SK-N-SH treated with all-trans-retinoic acid at 6 μM for 48 hours (cell line): ENCODE data around the gene MRM3.

Source experiments
- ARNTL ChIP-seq: fragments of 450-650 bp; formaldehyde crosslinking; IDR thresholded peaks from 2 replicates; pipeline ENCODE4 v1.5.0; 2020; ENCODE audit warnings: low read depth, mild to moderate bottlenecking, moderate library complexity, borderline replicate concordance
- BACH2 ChIP-seq: fragments of 250-450 bp; sonication (Bioruptor Pico); IDR thresholded peaks from 2 replicates; pipeline ENCODE4 v1.9.0; 2021; ENCODE audit warnings: mild to moderate bottlenecking, borderline replicate concordance
- ESRRG ChIP-seq: fragments of 250-450 bp; sonication (Bioruptor Pico); IDR thresholded peaks from 2 replicates; pipeline ENCODE4 v1.6.1; 2021; ENCODE audit warnings: mild to moderate bottlenecking
- GLIS3 ChIP-seq: fragments of 250-450 bp; sonication (Bioruptor Pico); IDR thresholded peaks from 2 replicates; pipeline ENCODE4 v1.5.0; 2020; ENCODE audit warnings: mild to moderate bottlenecking, moderate library complexity
- RARB ChIP-seq: fragments of 250-450 bp; sonication (Bioruptor Pico); IDR thresholded peaks from 2 replicates; pipeline ENCODE4 v1.8.0; 2021; ENCODE audit warnings: mild to moderate bottlenecking, moderate library complexity
- SNAI2 ChIP-seq: fragments of 250-450 bp; sonication (Bioruptor Pico); IDR thresholded peaks from 2 replicates; pipeline ENCODE4 v1.5.0; 2020; ENCODE audit warnings: mild to moderate bottlenecking, moderate library complexity
- TCF4 ChIP-seq: fragments of 250-450 bp; sonication (Bioruptor Pico); IDR thresholded peaks from 2 replicates; pipeline ENCODE4 v1.8.0; 2021; ENCODE audit warnings: mild to moderate bottlenecking, moderate library complexity, borderline replicate concordance
- ZFP3 ChIP-seq: fragments of 250-450 bp; sonication (Bioruptor Pico); IDR thresholded peaks from 2 replicates; pipeline ENCODE4 v1.5.0; 2020; ENCODE audit warnings: mild to moderate bottlenecking, moderate library complexity
- ZFP30 ChIP-seq: fragments of 450-650 bp; formaldehyde crosslinking; IDR thresholded peaks from 2 replicates; pipeline ENCODE4 v1.5.0; 2022; ENCODE audit warnings: mild to moderate bottlenecking, moderate library complexity
- TF ChIP-seq, protein P1 (sequence below): fragments of 250-450 bp; sonication (Bioruptor Pico); IDR thresholded peaks from 2 replicates; pipeline ENCODE4 v1.5.1; 2020; ENCODE audit warnings: low read depth, mild to moderate bottlenecking, moderate library complexity
- TF ChIP-seq, protein P2 (sequence below): fragments of 250-450 bp; sonication (Bioruptor Pico); IDR thresholded peaks from 2 replicates; pipeline ENCODE4 v1.8.0; 2021; ENCODE audit warnings: low read depth, mild to moderate bottlenecking, moderate library complexity, borderline replicate concordance
- TF ChIP-seq, protein P3 (sequence below): fragments of 250-450 bp; sonication (Bioruptor Pico); IDR thresholded peaks from 2 replicates; pipeline ENCODE4 v1.8.0; 2020; ENCODE audit warnings: mild to moderate bottlenecking, moderate library complexity, borderline replicate concordance
- TF ChIP-seq, protein P4 (sequence below): fragments of 250-450 bp; sonication (Bioruptor Pico); IDR thresholded peaks from 2 replicates; pipeline ENCODE4 v1.5.0; 2020; ENCODE audit warnings: mild to moderate bottlenecking, moderate library complexity

DNA sequence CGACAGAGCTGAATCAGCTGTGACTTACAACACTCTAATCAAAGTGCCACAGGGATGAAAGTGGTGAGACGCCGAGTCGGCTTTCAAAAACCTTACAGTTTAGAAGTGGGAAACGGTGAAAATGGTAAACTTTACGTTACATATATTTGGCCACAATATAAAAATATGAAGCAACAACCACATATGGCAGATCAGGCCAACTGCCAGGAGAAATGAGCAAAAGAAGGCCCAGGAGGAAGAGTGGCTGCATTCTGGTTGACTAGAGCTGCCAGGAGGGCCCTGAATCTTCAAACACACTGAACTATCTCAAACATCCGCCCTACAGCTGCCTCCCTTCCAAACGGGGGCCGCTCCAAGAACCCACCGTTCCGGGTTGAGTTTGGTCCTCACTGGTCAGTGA, 56.3 kb downstream of the MRM3 start:
- TF ChIP-seq ZFP3 (CRISPR knock-in tag), result no peak
- TF ChIP-seq, protein P1, sequence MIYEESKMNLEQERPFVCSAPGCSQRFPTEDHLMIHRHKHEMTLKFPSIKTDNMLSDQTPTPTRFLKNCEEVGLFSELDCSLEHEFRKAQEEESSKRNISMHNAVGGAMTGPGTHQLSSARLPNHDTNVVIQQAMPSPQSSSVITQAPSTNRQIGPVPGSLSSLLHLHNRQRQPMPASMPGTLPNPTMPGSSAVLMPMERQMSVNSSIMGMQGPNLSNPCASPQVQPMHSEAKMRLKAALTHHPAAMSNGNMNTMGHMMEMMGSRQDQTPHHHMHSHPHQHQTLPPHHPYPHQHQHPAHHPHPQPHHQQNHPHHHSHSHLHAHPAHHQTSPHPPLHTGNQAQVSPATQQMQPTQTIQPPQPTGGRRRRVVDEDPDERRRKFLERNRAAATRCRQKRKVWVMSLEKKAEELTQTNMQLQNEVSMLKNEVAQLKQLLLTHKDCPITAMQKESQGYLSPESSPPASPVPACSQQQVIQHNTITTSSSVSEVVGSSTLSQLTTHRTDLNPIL (CRISPR knock-in tag), result no peak
- no peak for TF ChIP-seq RARB (CRISPR knock-in tag)
- TF ChIP-seq ZFP30 (CRISPR knock-in tag), result no peak
- TF ChIP-seq, protein P2, sequence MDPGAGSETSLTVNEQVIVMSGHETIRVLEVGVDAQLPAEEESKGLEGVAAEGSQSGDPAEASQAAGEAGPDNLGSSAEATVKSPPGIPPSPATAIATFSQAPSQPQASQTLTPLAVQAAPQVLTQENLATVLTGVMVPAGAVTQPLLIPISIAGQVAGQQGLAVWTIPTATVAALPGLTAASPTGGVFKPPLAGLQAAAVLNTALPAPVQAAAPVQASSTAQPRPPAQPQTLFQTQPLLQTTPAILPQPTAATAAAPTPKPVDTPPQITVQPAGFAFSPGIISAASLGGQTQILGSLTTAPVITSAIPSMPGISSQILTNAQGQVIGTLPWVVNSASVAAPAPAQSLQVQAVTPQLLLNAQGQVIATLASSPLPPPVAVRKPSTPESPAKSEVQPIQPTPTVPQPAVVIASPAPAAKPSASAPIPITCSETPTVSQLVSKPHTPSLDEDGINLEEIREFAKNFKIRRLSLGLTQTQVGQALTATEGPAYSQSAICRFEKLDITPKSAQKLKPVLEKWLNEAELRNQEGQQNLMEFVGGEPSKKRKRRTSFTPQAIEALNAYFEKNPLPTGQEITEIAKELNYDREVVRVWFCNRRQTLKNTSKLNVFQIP (CRISPR knock-in tag), result no peak
- no peak for TF ChIP-seq ARNTL (CRISPR knock-in tag)
- TF ChIP-seq TCF4, result no peak
- TF ChIP-seq, protein P3, sequence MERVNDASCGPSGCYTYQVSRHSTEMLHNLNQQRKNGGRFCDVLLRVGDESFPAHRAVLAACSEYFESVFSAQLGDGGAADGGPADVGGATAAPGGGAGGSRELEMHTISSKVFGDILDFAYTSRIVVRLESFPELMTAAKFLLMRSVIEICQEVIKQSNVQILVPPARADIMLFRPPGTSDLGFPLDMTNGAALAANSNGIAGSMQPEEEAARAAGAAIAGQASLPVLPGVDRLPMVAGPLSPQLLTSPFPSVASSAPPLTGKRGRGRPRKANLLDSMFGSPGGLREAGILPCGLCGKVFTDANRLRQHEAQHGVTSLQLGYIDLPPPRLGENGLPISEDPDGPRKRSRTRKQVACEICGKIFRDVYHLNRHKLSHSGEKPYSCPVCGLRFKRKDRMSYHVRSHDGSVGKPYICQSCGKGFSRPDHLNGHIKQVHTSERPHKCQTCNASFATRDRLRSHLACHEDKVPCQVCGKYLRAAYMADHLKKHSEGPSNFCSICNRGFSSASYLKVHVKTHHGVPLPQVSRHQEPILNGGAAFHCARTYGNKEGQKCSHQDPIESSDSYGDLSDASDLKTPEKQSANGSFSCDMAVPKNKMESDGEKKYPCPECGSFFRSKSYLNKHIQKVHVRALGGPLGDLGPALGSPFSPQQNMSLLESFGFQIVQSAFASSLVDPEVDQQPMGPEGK (CRISPR knock-in tag), result no peak
- no peak for TF ChIP-seq BACH2 (CRISPR knock-in tag)
- no peak for TF ChIP-seq ESRRG (CRISPR knock-in tag)
- TF ChIP-seq, protein P4, sequence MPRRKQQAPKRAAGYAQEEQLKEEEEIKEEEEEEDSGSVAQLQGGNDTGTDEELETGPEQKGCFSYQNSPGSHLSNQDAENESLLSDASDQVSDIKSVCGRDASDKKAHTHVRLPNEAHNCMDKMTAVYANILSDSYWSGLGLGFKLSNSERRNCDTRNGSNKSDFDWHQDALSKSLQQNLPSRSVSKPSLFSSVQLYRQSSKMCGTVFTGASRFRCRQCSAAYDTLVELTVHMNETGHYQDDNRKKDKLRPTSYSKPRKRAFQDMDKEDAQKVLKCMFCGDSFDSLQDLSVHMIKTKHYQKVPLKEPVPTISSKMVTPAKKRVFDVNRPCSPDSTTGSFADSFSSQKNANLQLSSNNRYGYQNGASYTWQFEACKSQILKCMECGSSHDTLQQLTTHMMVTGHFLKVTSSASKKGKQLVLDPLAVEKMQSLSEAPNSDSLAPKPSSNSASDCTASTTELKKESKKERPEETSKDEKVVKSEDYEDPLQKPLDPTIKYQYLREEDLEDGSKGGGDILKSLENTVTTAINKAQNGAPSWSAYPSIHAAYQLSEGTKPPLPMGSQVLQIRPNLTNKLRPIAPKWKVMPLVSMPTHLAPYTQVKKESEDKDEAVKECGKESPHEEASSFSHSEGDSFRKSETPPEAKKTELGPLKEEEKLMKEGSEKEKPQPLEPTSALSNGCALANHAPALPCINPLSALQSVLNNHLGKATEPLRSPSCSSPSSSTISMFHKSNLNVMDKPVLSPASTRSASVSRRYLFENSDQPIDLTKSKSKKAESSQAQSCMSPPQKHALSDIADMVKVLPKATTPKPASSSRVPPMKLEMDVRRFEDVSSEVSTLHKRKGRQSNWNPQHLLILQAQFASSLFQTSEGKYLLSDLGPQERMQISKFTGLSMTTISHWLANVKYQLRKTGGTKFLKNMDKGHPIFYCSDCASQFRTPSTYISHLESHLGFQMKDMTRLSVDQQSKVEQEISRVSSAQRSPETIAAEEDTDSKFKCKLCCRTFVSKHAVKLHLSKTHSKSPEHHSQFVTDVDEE, result no peak
- no peak for TF ChIP-seq SNAI2 (CRISPR knock-in tag)
- TF ChIP-seq GLIS3 (CRISPR knock-in tag), result no peak
